Thyroid gland (tissue), 4 donors: ENCODE measurements around the gene KREMEN1.

Source experiments
- CTCF ChIP-seq, 6 experiments: fragments of 200-600 bp in 3 of 6; fragments of 450-650 bp in 3 of 6; sonication (generic) in 3 of 6; IDR thresholded peaks; one replicate each; pipeline ENCODE4 v1.5.1; 2016 to 2019; ENCODE audit warnings: antibody characterized with exemption in 6 of 6, mild to moderate bottlenecking in 2 of 6, inconsistent platforms in 1 of 6, moderate library complexity in 1 of 6
- POLR2A ChIP-seq, 2 donors: fragments of 450-650 bp; IDR thresholded peaks; one replicate each; pipeline ENCODE4 v1.6.1; 2017; ENCODE audit warnings: antibody characterized with exemption in 2 of 2, mild to moderate bottlenecking in 2 of 2, moderate library complexity in 1 of 2

GRCh38 chr22:29039148-29039547 lies 33.7 kb upstream of the KREMEN1 start:
- TF ChIP-seq CTCF (IDR thresholded peaks at IDR 0.05), result no peak
- no peak for TF ChIP-seq POLR2A (IDR thresholded peaks at IDR 0.05)
